SK-N-SH (cell line): ENCODE results near the gene HECW1. TPM values are rescaled to one million over a fixed set of nuclear protein-coding genes. Genes with fewer than 3 reads are reported as not detected.

Experiments used
- CTCF ChIA-PET: fragments of 300-600, 350-600 bp; formaldehyde crosslinking; extraction: SDS; loops from one replicate; lab custom pipeline; 2021; lab: Yijun Ruan, JAX
- POLR2A ChIA-PET: fragments of 350-600 bp; sonication (Branson Sonifier 250); formaldehyde crosslinking; extraction: SDS; loops from one replicate; lab custom pipeline; 2020; ENCODE audit warnings: antibody characterized with exemption, inconsistent platforms; lab: Yijun Ruan, JAX
- DNase-seq: peaks from one replicate; pipeline ENCODE4 v3.0.0; 2012
- H2AFZ ChIP-seq: fragments of 200-600 bp; sonication (generic); 2 replicates; pipeline ENCODE4 v1.8.1; 2016; ENCODE audit warnings: antibody characterized with exemption, mild to moderate bottlenecking, low read depth
- H3F3A ChIP-seq: fragments of 200-600 bp; sonication (generic); replicated peaks from 2 replicates; pipeline ENCODE3; 2016; ENCODE audit warnings: antibody characterized with exemption, mild to moderate bottlenecking; ENCODE audit not compliant: insufficient read depth
- H3K27ac ChIP-seq, 2 experiments: fragments of 200-500 bp in 1 of 2; fragments of 200-600 bp in 1 of 2; sonication (Bioruptor generic) in 1 of 2; sonication (generic), shearing (Covaris generic) in 1 of 2; 2 replicates each; pipeline versions ENCODE4 v1.5.1 to v1.6.1; 2014 to 2016; ENCODE audit warnings: low read depth in 2 of 2, inconsistent platforms in 1 of 2, low read length in 1 of 2, mild to moderate bottlenecking in 1 of 2, mixed read lengths in 1 of 2
- H3K27me3 ChIP-seq: fragments of 200-600 bp; sonication (generic), shearing (Covaris generic); 2 replicates; pipeline ENCODE4 v1.6.1; 2016; ENCODE audit warnings: mixed run types; ENCODE audit not compliant: insufficient read depth
- H3K36me3 ChIP-seq, 2 experiments: fragments of 200-500 bp in 1 of 2; fragments of 200-600 bp in 1 of 2; sonication (Bioruptor generic) in 1 of 2; sonication (generic) in 1 of 2; replicated peaks in 1 of 2; 2 replicates each; pipeline versions ENCODE3 to v1.5.1; 2014 to 2016; ENCODE audit warnings: low read length in 1 of 2, mild to moderate bottlenecking in 1 of 2; ENCODE audit not compliant: insufficient read depth in 2 of 2, control insufficient read depth in 1 of 2
- H3K4me1 ChIP-seq, 2 experiments: fragments of 200-500 bp in 1 of 2; fragments of 200-600 bp in 1 of 2; sonication (Bioruptor generic) in 1 of 2; sonication (generic), shearing (Covaris generic) in 1 of 2; 2 replicates each; pipeline versions ENCODE4 v1.5.1 to v1.6.1; 2014 to 2016; ENCODE audit warnings: low read depth in 1 of 2, low read length in 1 of 2, mixed run types in 1 of 2; ENCODE audit not compliant: insufficient read depth in 2 of 2, control insufficient read depth in 1 of 2
- H3K4me2 ChIP-seq: fragments of 200-600 bp; sonication (generic), shearing (Covaris generic); 2 replicates; pipeline ENCODE4 v1.6.1; 2017; ENCODE audit warnings: mixed run types
- H3K4me3 ChIP-seq, 2 experiments: fragments of 200-500 bp in 1 of 2; fragments of 200-600 bp in 1 of 2; sonication (Bioruptor generic) in 1 of 2; sonication (generic), shearing (Covaris generic) in 1 of 2; 2 replicates each; pipeline versions ENCODE4 v1.5.1 to v1.8.1; 2014 to 2016; ENCODE audit warnings: low read depth in 2 of 2, inconsistent platforms in 1 of 2, low read length in 1 of 2, mild to moderate bottlenecking in 1 of 2, mixed read lengths in 1 of 2, moderate library complexity in 1 of 2
- H3K79me2 ChIP-seq: fragments of 200-600 bp; sonication (generic); 2 replicates; pipeline ENCODE4 v1.8.1; 2017; ENCODE audit warnings: mild to moderate bottlenecking; ENCODE audit not compliant: insufficient read depth
- H3K9ac ChIP-seq: fragments of 200-600 bp; sonication (generic); 2 replicates; pipeline ENCODE4 v1.6.1; 2017; ENCODE audit warnings: mixed run types
- H3K9me2 ChIP-seq: fragments of 200-600 bp; sonication (generic); 2 replicates; pipeline ENCODE4 v1.6.1; 2017; ENCODE audit warnings: mixed run types
- H3K9me3 ChIP-seq: fragments of 200-600 bp; sonication (generic); 2 replicates; pipeline ENCODE4 v1.6.1; 2017; ENCODE audit warnings: mixed run types, mild to moderate bottlenecking, moderate library complexity
- H4K20me1 ChIP-seq: fragments of 200-600 bp; sonication (generic); 2 replicates; pipeline ENCODE4 v1.6.1; 2017; ENCODE audit warnings: mild to moderate bottlenecking, mixed run types; ENCODE audit not compliant: insufficient read depth
- ELF1 ChIP-seq: IDR thresholded peaks from 2 replicates; pipeline ENCODE4 v1.4.0; 2012
- EP300 ChIP-seq, 2 experiments: IDR thresholded peaks; 2 replicates each; pipeline versions ENCODE4 v1.4.0 to v1.6.1; 2012; ENCODE audit warnings: borderline replicate concordance in 1 of 2, low read depth in 1 of 2, low read length in 1 of 2
- GATA2 ChIP-seq: sonication (generic); formaldehyde crosslinking; IDR thresholded peaks from 2 replicates; pipeline ENCODE4 v1.5.0; 2020; ENCODE audit warnings: mild to moderate bottlenecking, missing genetic modification reagents
- MXI1 ChIP-seq: IDR thresholded peaks from 2 replicates; pipeline ENCODE4 v1.6.1; 2012; ENCODE audit warnings: mild to moderate bottlenecking, low read depth, low read length, improper control_type of control experiment
- NRF1 ChIP-seq: IDR thresholded peaks from 2 replicates; pipeline ENCODE4 v1.6.1; 2012; ENCODE audit warnings: low read depth, mild to moderate bottlenecking, low read length
- SIN3A ChIP-seq: IDR thresholded peaks from 2 replicates; pipeline ENCODE4 v1.6.1; 2012; ENCODE audit warnings: low read depth, mild to moderate bottlenecking, low read length, moderate library complexity, borderline replicate concordance
- TAF1 ChIP-seq: IDR thresholded peaks from 2 replicates; pipeline ENCODE4 v1.6.1; 2012; ENCODE audit warnings: low read depth, mild to moderate bottlenecking, low read length, moderate library complexity, borderline replicate concordance
- TCF12 ChIP-seq: IDR thresholded peaks from 2 replicates; pipeline ENCODE4 v1.4.0; 2012
- TEAD4 ChIP-seq: IDR thresholded peaks from 2 replicates; pipeline ENCODE4 v1.4.0; 2012; ENCODE audit warnings: mild to moderate bottlenecking, borderline replicate concordance; ENCODE audit not compliant: insufficient read depth
- WGBS: methylation state at CpG from one replicate; pipeline ENCODE4 v1.1.6; 2017; ENCODE audit warnings: low lambda C conversion rate; 5-methylcytosine and 5-hydroxymethylcytosine counted together
- polyA plus RNA-seq, 3 experiments: library from polyadenylated mRNA; depleted of rRNA; stranded (reverse); fragments of >200 nt; gene quantifications; 2 replicates each; pipeline ENCODE4 v1.2.3, GENCODE V29; 2012
- TF ChIP-seq, protein P1 (sequence below): fragments of 200-600 bp; sonication (generic); IDR thresholded peaks from 2 replicates; pipeline ENCODE4 v1.6.1; 2017; ENCODE audit warnings: antibody characterized with exemption, mild to moderate bottlenecking, moderate library complexity
- TF ChIP-seq, protein P2 (sequence below): fragments of 150-350 bp; IDR thresholded peaks from 2 replicates; pipeline ENCODE4 v1.6.1; 2016; ENCODE audit warnings: mild to moderate bottlenecking, low read depth, low read length
- TF ChIP-seq, protein P3 (sequence below): IDR thresholded peaks from 2 replicates; pipeline ENCODE4 v1.4.0; 2012; ENCODE audit warnings: low read depth, borderline replicate concordance
- TF ChIP-seq, protein P4 (sequence below): IDR thresholded peaks from 2 replicates; pipeline ENCODE4 v1.4.0; 2012; ENCODE audit warnings: low read depth, borderline replicate concordance

HECW1 gene
- polyA plus RNA-seq, 1 of the 3 experiments (the other 2 are of a cell fraction): not detected

DNA sequence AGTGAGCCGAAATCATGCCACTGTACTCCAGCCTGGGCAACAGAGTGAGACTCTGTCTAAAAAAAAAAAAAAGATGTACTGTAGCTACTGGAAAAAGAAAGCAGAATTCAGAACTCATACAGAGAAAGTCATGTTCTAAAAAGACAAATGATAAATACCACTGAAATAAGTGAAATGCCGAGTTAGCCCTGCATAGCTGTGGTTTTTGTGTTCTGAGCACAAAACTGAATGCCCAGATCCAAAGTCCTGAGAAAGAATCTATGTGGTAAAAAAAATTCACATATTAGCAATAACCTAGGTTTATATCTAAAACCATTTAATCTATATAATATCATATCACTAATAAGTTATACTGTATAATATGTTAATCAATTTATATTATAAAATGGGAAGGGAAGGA is 29.3 kb upstream of the HECW1 start:
- Histone ChIP-seq H3K4me2 (no peak overlapping the region), H3K4me3 (no peak overlapping the region), H3K4me1 (no peaks in the 10 kb centered on the region), H2AFZ (no peak overlapping the region), H3K36me3 (no peaks in the 10 kb centered on the region), H3K27ac (no peak overlapping the region), H4K20me1 (no peaks in the 10 kb centered on the region), H3F3A (no peaks in the 10 kb centered on the region), H3K79me2 (no peaks in the 10 kb centered on the region), H3K9ac (no peak overlapping the region), H3K9me3 (no peaks in the 10 kb centered on the region), H3K9me2 (no peaks in the 10 kb centered on the region), H3K27me3 (peaks cover 5% of the 10 kb centered on the region; the same call in 1 of the 2 replicates)
- WGBS: 3% methylated on average over 2 of the region's 2 CpGs
- CTCF ChIA-PET: interaction anchor here (0.9 kb wide), 1 partner anchor 24 kb away, joined by 7 read pairs; no protein-coding TSS in a partner anchor
- TF ChIP-seq, protein P1, sequence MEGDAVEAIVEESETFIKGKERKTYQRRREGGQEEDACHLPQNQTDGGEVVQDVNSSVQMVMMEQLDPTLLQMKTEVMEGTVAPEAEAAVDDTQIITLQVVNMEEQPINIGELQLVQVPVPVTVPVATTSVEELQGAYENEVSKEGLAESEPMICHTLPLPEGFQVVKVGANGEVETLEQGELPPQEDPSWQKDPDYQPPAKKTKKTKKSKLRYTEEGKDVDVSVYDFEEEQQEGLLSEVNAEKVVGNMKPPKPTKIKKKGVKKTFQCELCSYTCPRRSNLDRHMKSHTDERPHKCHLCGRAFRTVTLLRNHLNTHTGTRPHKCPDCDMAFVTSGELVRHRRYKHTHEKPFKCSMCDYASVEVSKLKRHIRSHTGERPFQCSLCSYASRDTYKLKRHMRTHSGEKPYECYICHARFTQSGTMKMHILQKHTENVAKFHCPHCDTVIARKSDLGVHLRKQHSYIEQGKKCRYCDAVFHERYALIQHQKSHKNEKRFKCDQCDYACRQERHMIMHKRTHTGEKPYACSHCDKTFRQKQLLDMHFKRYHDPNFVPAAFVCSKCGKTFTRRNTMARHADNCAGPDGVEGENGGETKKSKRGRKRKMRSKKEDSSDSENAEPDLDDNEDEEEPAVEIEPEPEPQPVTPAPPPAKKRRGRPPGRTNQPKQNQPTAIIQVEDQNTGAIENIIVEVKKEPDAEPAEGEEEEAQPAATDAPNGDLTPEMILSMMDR: no peak
- no peak for DNase-seq
- POLR2A ChIA-PET: no interaction called here

DNA sequence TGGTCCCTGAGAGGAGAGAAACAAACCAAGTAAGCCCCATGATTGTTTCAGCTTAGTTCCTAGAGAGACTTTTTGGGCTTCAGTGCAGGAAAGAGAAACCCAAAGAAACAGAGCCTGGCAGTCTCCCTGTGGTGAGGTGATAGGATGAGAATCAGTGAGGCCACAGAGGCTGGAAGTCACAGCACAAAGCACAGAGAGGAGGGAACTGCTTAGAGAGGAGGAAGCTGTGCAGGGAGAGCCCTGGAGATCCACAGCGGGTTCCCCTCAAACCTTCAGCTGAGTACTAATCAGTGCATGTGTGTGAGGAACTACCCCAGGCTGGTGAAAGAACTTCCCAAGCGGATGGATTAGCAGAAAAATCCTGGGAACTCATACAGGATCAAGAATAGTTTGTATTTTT is 27.4 kb upstream of the HECW1 start:
- Histone ChIP-seq H4K20me1 (no peaks in the 10 kb centered on the region), H2AFZ (no peak overlapping the region), H3K27ac (no peak overlapping the region), H3K36me3 (no peaks in the 10 kb centered on the region), H3K79me2 (no peaks in the 10 kb centered on the region), H3K9ac (no peak overlapping the region), H3K4me1 (no peaks in the 10 kb centered on the region), H3K4me3 (no peak overlapping the region), H3F3A (no peaks in the 10 kb centered on the region), H3K27me3 (peaks cover 3% of the 10 kb centered on the region; the same call in 1 of the 2 replicates), H3K4me2 (no peak overlapping the region), H3K9me2 (no peaks in the 10 kb centered on the region), H3K9me3 (no peaks in the 10 kb centered on the region)
- ChIA-PET CTCF (interaction anchor here (1.4 kb wide), 2 partner anchors 10 to 23 kb away, joined by 3 read pairs; no protein-coding TSS in a partner anchor), POLR2A (no interaction called here)
- no peak for DNase-seq
- TF ChIP-seq ELF1: no peak
- TF ChIP-seq EP300 (IDR thresholded peaks at IDR 0.05; ENCODE audit: borderline replicate concordance in 1 of 2, low read depth in 1 of 2, low read length in 1 of 2): no peak
- TF ChIP-seq, protein P2, sequence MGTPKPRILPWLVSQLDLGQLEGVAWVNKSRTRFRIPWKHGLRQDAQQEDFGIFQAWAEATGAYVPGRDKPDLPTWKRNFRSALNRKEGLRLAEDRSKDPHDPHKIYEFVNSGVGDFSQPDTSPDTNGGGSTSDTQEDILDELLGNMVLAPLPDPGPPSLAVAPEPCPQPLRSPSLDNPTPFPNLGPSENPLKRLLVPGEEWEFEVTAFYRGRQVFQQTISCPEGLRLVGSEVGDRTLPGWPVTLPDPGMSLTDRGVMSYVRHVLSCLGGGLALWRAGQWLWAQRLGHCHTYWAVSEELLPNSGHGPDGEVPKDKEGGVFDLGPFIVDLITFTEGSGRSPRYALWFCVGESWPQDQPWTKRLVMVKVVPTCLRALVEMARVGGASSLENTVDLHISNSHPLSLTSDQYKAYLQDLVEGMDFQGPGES: no peak
- no peak for TF ChIP-seq TAF1
- WGBS: 20% methylated on average over 2 of the region's 2 CpGs

DNA sequence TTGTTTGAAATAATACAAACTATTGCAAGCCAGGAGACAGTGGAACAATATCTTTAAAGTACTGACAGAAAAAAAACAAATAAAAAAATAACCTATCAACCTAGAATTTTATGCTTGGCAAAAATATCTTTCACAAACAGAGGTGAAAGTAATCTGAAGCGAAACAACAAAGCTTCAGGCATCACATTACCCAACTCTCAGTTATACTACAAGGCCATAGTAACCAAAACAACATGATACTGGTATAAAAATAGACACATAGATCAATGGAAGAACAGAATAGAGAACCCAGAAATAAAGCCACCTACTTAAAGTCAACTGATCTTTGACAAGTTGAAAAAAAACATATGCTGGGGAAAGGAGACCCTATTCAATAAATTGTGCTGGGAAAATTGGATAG is 26.5 kb upstream of the HECW1 start:
- Histone ChIP-seq H2AFZ (no peak overlapping the region), H3K9me3 (no peaks in the 10 kb centered on the region), H3K4me3 (no peak overlapping the region), H3K27me3 (peaks cover 4% of the 10 kb centered on the region; the same call in 1 of the 2 replicates), H3K4me1 (no peaks in the 10 kb centered on the region), H4K20me1 (no peaks in the 10 kb centered on the region), H3K27ac (no peak overlapping the region), H3K36me3 (no peaks in the 10 kb centered on the region), H3F3A (no peaks in the 10 kb centered on the region), H3K4me2 (no peak overlapping the region), H3K9me2 (no peaks in the 10 kb centered on the region), H3K9ac (no peak overlapping the region), H3K79me2 (no peaks in the 10 kb centered on the region)
- no peak for DNase-seq
- CTCF ChIA-PET: no interaction called here
- POLR2A ChIA-PET: no interaction called here
- 0% methylated on average over 1 of the region's 1 CpG for WGBS
- TF ChIP-seq GATA2 (no peak), TEAD4 (no peak), TCF12 (no peak), NRF1 (no peak), TAF1 (no peak), SIN3A (no peak), MXI1 (no peak)
- TF ChIP-seq, protein P3, sequence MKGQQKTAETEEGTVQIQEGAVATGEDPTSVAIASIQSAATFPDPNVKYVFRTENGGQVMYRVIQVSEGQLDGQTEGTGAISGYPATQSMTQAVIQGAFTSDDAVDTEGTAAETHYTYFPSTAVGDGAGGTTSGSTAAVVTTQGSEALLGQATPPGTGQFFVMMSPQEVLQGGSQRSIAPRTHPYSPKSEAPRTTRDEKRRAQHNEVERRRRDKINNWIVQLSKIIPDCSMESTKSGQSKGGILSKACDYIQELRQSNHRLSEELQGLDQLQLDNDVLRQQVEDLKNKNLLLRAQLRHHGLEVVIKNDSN: no peak
- TF ChIP-seq, protein P1: no peak
- TF ChIP-seq, protein P4, sequence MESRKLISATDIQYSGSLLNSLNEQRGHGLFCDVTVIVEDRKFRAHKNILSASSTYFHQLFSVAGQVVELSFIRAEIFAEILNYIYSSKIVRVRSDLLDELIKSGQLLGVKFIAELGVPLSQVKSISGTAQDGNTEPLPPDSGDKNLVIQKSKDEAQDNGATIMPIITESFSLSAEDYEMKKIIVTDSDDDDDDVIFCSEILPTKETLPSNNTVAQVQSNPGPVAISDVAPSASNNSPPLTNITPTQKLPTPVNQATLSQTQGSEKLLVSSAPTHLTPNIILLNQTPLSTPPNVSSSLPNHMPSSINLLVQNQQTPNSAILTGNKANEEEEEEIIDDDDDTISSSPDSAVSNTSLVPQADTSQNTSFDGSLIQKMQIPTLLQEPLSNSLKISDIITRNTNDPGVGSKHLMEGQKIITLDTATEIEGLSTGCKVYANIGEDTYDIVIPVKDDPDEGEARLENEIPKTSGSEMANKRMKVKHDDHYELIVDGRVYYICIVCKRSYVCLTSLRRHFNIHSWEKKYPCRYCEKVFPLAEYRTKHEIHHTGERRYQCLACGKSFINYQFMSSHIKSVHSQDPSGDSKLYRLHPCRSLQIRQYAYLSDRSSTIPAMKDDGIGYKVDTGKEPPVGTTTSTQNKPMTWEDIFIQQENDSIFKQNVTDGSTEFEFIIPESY: no peak
